Measurements from ENCODE around the gene PXMP2. TPM values are rescaled to one million over a fixed set of nuclear protein-coding genes. Genes with fewer than 3 reads are reported as not detected.
"Not testable (repeated sequence)": the region's sequence is repeated elsewhere in the genome, so short reads cannot be mapped to it uniquely, and the experiment has no call there.

PXMP2 gene
- total RNA-seq, 4 donors from 2014 or later: 39.7 to 68.4 (median 55.8) TPM

- H3K27ac ChIP-seq (replicated peaks in 1 of 4): no peak overlapping the region
- H3K36me3 ChIP-seq: peaks cover 91 to 100% (median 99%) of the 10 kb centered on the region in 4 donors
- H3K4me3 ChIP-seq: no peak overlapping the region
- no peaks in the 10 kb centered on the region for H3K27me3 ChIP-seq
- TF ChIP-seq POLR2A (IDR thresholded peaks at IDR 0.05; ENCODE audit: low read depth) (no peak), EP300 (IDR thresholded peaks at IDR 0.05) (no peak), POLR2AphosphoS5 (IDR thresholded peaks at IDR 0.05) (no peak), CTCF (IDR thresholded peaks at IDR 0.05) (no peak)
- no peak for DNase-seq (ENCODE audit: extremely low spot score)
- 91% methylated on average over 11 of the region's 11 CpGs for WGBS
- no peaks in the 10 kb centered on the region for H3K4me1 ChIP-seq
- no peaks in the 10 kb centered on the region for H3K9me3 ChIP-seq
- intact Hi-C loops (cut with DNase I): no loop called here
Observed at GRCh38 chr12:132747395-132747794, 60.0 kb downstream of the PXMP2 start.

- TF ChIP-seq POLR2AphosphoS5 (IDR thresholded peaks at IDR 0.05): no peak
- TF ChIP-seq POLR2A (IDR thresholded peaks at IDR 0.05; ENCODE audit: low read depth): no peak
- TF ChIP-seq CTCF (IDR thresholded peaks at IDR 0.05): no peak
- no peak for TF ChIP-seq EP300 (IDR thresholded peaks at IDR 0.05)
Observed at GRCh38 chr12:132747896-132748295, 60.5 kb downstream of the PXMP2 start.

GRCh38 chr12:132748319-132748718 lies 60.9 kb downstream of the PXMP2 start:
- H3K4me1 ChIP-seq: no peaks in the 10 kb centered on the region
- H3K36me3 ChIP-seq: peaks cover 91 to 100% (median 100%) of the 10 kb centered on the region in 4 donors
- no peak overlapping the region for H3K4me3 ChIP-seq
- TF ChIP-seq EP300 (IDR thresholded peaks at IDR 0.05) (no peak), POLR2AphosphoS5 (IDR thresholded peaks at IDR 0.05) (no peak), CTCF (IDR thresholded peaks at IDR 0.05) (no peak), POLR2A (IDR thresholded peaks at IDR 0.05; ENCODE audit: low read depth) (no peak)
- WGBS: 83% methylated on average over 10 of the region's 10 CpGs
- intact Hi-C loops (cut with DNase I): no loop called here
- no peaks in the 10 kb centered on the region for H3K9me3 ChIP-seq
- DNase-seq (ENCODE audit: extremely low spot score): no peak
- no peaks in the 10 kb centered on the region for H3K27me3 ChIP-seq
- no peak overlapping the region for H3K27ac ChIP-seq (replicated peaks in 1 of 4)

More at GRCh38 chr12:132747896-132748295, 60.5 kb downstream of the PXMP2 start:
- no peaks in the 10 kb centered on the region for H3K9me3 ChIP-seq
- no peak overlapping the region for H3K27ac ChIP-seq (replicated peaks in 1 of 4)
- no peaks in the 10 kb centered on the region for H3K4me1 ChIP-seq
- DNase-seq (ENCODE audit: extremely low spot score): no peak
- intact Hi-C loops (cut with DNase I): no loop called here
- H3K36me3 ChIP-seq: peaks cover 91 to 100% (median 99%) of the 10 kb centered on the region in 4 donors
- no peak overlapping the region for H3K4me3 ChIP-seq
- 95% methylated on average over 22 of the region's 22 CpGs for WGBS
- H3K27me3 ChIP-seq: no peaks in the 10 kb centered on the region

GRCh38 chr12:132753670-132754069 lies 66.3 kb downstream of the PXMP2 start:
- H3K27ac ChIP-seq (replicated peaks in 1 of 4); intact Hi-C loops (cut with DNase I); H3K4me3 ChIP-seq; H3K27me3 ChIP-seq; DNase-seq (ENCODE audit: extremely low spot score); H3K9me3 ChIP-seq; H3K4me1 ChIP-seq: not testable (repeated sequence)
- H3K36me3 ChIP-seq: peaks cover 60 to 87% (median 79%) of the 10 kb centered on the region in 4 donors
- WGBS: 94% methylated on average over 7 of the region's 7 CpGs

- intact Hi-C loops (cut with DNase I): no loop called here
- no peak for DNase-seq (ENCODE audit: extremely low spot score)
- Histone ChIP-seq H3K9me3 (no peaks in the 10 kb centered on the region), H3K36me3 (peaks cover 53 to 87% (median 73%) of the 10 kb centered on the region in 4 donors), H3K27me3 (no peaks in the 10 kb centered on the region), H3K4me1 (peaks cover 1 to 11% (median 5%) of the 10 kb centered on the region in 4 donors), H3K4me3 (no peak overlapping the region), H3K27ac (replicated peaks in 1 of 4) (no peak overlapping the region)
- WGBS: 84% methylated on average over 10 of the region's 14 CpGs
- TF ChIP-seq CTCF (IDR thresholded peaks at IDR 0.05) (no peak), EP300 (IDR thresholded peaks at IDR 0.05) (no peak), POLR2A (IDR thresholded peaks at IDR 0.05; ENCODE audit: low read depth) (no peak), POLR2AphosphoS5 (IDR thresholded peaks at IDR 0.05) (no peak)
Observed at GRCh38 chr12:132754160-132754932, 67.0 kb downstream of the PXMP2 start.

Small RNAs within 50 kb of the gene (small RNA-seq; reads per million reads assigned to genes)
- gene RNA5SP379: 0 reads per million in 3 donors

Other genes starting within 250 kb of the PXMP2 start
- gene FBRSL1, start 197.4 kb upstream of the PXMP2 start, total RNA-seq: 10 to 100 TPM; 14.4 to 28.1 (median 18.5) TPM
- not detected for gene LRCOL1, start 77.0 kb upstream of the PXMP2 start, total RNA-seq
- gene P2RX2, start 68.8 kb upstream of the PXMP2 start, total RNA-seq: 1 to 10 TPM; 1.7 to 4.1 (median 3.7) TPM
- gene POLE, start 245 bp upstream of the PXMP2 start, total RNA-seq: 10 to 100 TPM; 17.2 to 32.4 (median 24.8) TPM
- 10 to 100 TPM; 19.9 to 37.0 (median 26.9) TPM for gene PGAM5, start 23.3 kb downstream of the PXMP2 start, total RNA-seq
- 10 to 100 TPM; 40.2 to 47.2 (median 45.4) TPM for gene ANKLE2, start 74.2 kb downstream of the PXMP2 start, total RNA-seq
- 100 to 1,000 TPM in 2 of 4 donors, 10 to 100 TPM in 2; 72.3 to 123 (median 93.4) TPM for gene GOLGA3, start 141.3 kb downstream of the PXMP2 start, total RNA-seq
- 10 to 100 TPM; 35.7 to 41.7 (median 40.0) TPM for gene CHFR, start 200.0 kb downstream of the PXMP2 start, total RNA-seq

All from esophagus muscularis mucosa (tissue), 4 donors.